Testis (tissue), 2 donors: Measurements from ENCODE around the gene DUS3L.

ENCODE experiments used
- POLR2A ChIP-seq: fragments of 450-650 bp; IDR thresholded peaks from one replicate; pipeline ENCODE4 v1.6.1; 2017; ENCODE audit warnings: antibody characterized with exemption, mild to moderate bottlenecking, moderate library complexity
- TF ChIP-seq, protein P1 (sequence below), 3 experiments: fragments of 450-650 bp in 2 of 3; fragments of 200-600 bp in 1 of 3; sonication (generic) in 1 of 3; IDR thresholded peaks; one replicate each; pipeline ENCODE4 v1.5.1; 2016 to 2019; ENCODE audit warnings: antibody characterized with exemption in 3 of 3, mild to moderate bottlenecking in 2 of 3, moderate library complexity in 1 of 3

DNA sequence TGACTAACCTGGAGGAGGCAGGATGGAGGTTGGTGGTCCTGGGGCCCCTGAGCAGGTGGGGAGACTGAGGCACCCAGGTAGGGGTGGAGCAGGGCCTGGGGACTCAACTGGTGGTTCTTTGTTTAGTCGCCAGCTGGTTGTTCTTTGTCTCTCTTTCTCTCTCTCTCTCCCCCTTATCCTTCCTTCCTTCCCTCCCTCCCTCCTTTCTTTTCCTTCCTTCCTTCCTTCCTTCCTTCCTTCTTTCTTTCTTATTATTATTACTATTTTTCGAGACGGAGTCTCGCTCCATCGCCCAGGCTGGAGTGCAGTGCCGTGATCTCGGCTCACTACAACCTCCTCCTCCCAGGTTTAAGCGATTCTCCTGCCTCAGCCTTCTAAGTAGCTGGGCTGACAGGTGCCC is 7.3 kb upstream of the DUS3L start:
- TF ChIP-seq, protein P1, sequence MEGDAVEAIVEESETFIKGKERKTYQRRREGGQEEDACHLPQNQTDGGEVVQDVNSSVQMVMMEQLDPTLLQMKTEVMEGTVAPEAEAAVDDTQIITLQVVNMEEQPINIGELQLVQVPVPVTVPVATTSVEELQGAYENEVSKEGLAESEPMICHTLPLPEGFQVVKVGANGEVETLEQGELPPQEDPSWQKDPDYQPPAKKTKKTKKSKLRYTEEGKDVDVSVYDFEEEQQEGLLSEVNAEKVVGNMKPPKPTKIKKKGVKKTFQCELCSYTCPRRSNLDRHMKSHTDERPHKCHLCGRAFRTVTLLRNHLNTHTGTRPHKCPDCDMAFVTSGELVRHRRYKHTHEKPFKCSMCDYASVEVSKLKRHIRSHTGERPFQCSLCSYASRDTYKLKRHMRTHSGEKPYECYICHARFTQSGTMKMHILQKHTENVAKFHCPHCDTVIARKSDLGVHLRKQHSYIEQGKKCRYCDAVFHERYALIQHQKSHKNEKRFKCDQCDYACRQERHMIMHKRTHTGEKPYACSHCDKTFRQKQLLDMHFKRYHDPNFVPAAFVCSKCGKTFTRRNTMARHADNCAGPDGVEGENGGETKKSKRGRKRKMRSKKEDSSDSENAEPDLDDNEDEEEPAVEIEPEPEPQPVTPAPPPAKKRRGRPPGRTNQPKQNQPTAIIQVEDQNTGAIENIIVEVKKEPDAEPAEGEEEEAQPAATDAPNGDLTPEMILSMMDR (IDR thresholded peaks at IDR 0.05) = no peak
- TF ChIP-seq POLR2A = no peak
